Activated naive CD4-positive, alpha-beta T cell treated with anti-CD3 and anti-CD28 coated beads, Interleukin-2, amount 50 U/mL, for 16 hours (primary cell): Measurements from ENCODE around the gene KIF26A.
"Not testable (repeated sequence)": the region's sequence is repeated elsewhere in the genome, so short reads cannot be mapped to it uniquely, and the experiment has no call there.

Experiments
- DNase-seq: peaks from one replicate; pipeline ENCODE4 v3.0.0-alpha.2; 2020

KIF26A gene

GRCh38 chr14:104145826-104146601 lies 7.6 kb downstream of the KIF26A start:
- no peak for DNase-seq

- peak; percentile 6 for DNase-seq
Measured at GRCh38 chr14:104146651-104147345, 8.4 kb downstream of the KIF26A start.

- no peak for DNase-seq
Measured at GRCh38 chr14:104147346-104148125, 9.1 kb downstream of the KIF26A start.

GRCh38 chr14:104148433-104149277 lies 10.3 kb downstream of the KIF26A start:
- DNase-seq: no peak

- DNase-seq: no peak
Measured at GRCh38 chr14:104149278-104149595, 10.8 kb downstream of the KIF26A start.

GRCh38 chr14:104149617-104150135 lies 11.3 kb downstream of the KIF26A start:
- DNase-seq: no peak

GRCh38 chr14:104150136-104151025 lies 12.0 kb downstream of the KIF26A start:
- no peak for DNase-seq

- DNase-seq: no peak
Measured at GRCh38 chr14:104151026-104151381, 12.6 kb downstream of the KIF26A start.

GRCh38 chr14:104151566-104152245 lies 13.3 kb downstream of the KIF26A start:
- no peak for DNase-seq

GRCh38 chr14:104152246-104152575 lies 13.8 kb downstream of the KIF26A start:
- no peak for DNase-seq

- no peak for DNase-seq
Measured at GRCh38 chr14:104152686-104153393, 14.5 kb downstream of the KIF26A start.

GRCh38 chr14:104153394-104153755 lies 15.0 kb downstream of the KIF26A start:
- not testable (repeated sequence) for DNase-seq

GRCh38 chr14:104154246-104154645 lies 15.9 kb downstream of the KIF26A start:
- no peak for DNase-seq

GRCh38 chr14:104155513-104155912 lies 17.1 kb downstream of the KIF26A start:
- DNase-seq: no peak

- no peak for DNase-seq
Measured at GRCh38 chr14:104156142-104156541, 17.8 kb downstream of the KIF26A start.

GRCh38 chr14:104157016-104157928 lies 18.9 kb downstream of the KIF26A start:
- no peak for DNase-seq

- no peak for DNase-seq
Measured at GRCh38 chr14:104158827-104159798, 20.7 kb downstream of the KIF26A start.

GRCh38 chr14:104159990-104160389 lies 21.6 kb downstream of the KIF26A start:
- no peak for DNase-seq
